Muscle layer of colon (tissue), 2 donors: ENCODE measurements around the gene ARHGAP18.

Experiments used
- H3K27ac ChIP-seq: one replicate; pipeline ENCODE4 v1.7.0; 2013; ENCODE audit warnings: low read depth, mild to moderate bottlenecking, low read length, moderate library complexity
- H3K27me3 ChIP-seq, 2 donors: one replicate each; pipeline ENCODE4 v1.7.0; 2013; ENCODE audit warnings: low read length in 2 of 2, mild to moderate bottlenecking in 2 of 2; ENCODE audit not compliant: insufficient read depth in 2 of 2, control insufficient read depth in 1 of 2
- H3K36me3 ChIP-seq: one replicate; pipeline ENCODE4 v1.7.0; 2013; ENCODE audit warnings: mild to moderate bottlenecking, low read length; ENCODE audit not compliant: insufficient read depth
- H3K4me1 ChIP-seq: one replicate; pipeline ENCODE4 v1.7.0; 2013; ENCODE audit warnings: mild to moderate bottlenecking, low read length; ENCODE audit not compliant: insufficient read depth
- H3K4me3 ChIP-seq, 2 donors: one replicate each; pipeline ENCODE4 v1.7.0; 2013; ENCODE audit warnings: low read length in 2 of 2, low read depth in 1 of 2, mild to moderate bottlenecking in 1 of 2, moderate library complexity in 1 of 2
- H3K9ac ChIP-seq: one replicate; pipeline ENCODE4 v1.7.0; 2013; ENCODE audit warnings: low read length
- H3K9me3 ChIP-seq: one replicate; pipeline ENCODE4 v1.7.0; 2013; ENCODE audit warnings: mild to moderate bottlenecking, low read length
- donor health status: abdominal sarcoma.
- donor health status: Adenocarcinoma of cecum.

ARHGAP18 gene

DNA sequence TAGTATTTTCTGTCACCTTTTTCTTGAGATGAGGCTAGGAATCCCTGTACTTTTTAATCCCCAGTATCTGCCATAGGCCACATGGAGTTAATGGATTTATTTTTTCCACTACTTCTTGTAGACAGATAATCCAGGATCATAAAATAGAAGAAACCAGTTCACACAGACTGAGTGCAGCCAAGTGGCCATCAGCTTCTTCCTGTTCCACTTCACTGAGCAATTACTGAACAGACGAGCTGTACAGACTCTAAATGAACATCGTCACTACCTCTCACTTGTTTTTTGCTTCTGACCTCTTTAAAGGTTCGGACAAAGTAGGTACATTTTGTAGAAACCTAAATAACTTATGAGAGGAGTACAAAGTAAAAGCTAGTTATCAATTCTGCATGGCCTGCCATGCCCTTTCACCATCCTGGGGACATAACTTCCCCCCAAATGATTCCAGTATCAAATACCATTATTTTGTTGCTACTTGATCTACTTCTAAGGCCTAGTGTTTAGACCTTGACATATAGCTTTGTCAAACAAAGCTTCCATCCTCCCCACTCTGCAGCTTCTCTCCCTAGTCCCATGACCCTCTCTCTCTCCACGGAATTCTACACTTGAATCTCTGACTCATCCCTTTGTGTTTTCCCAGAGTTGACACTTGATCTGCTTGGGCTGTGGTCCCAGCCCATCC, 34.4 kb upstream of the ARHGAP18 start:
- Histone ChIP-seq H3K27me3 (no peaks in the 10 kb centered on the region), H3K4me3 (no peak overlapping the region), H3K36me3 (no peaks in the 10 kb centered on the region), H3K9me3 (no peaks in the 10 kb centered on the region), H3K4me1 (peaks cover 16% of the 10 kb centered on the region), H3K27ac (peak overlapping the region; percentile 30), H3K9ac (no peak overlapping the region)

DNA sequence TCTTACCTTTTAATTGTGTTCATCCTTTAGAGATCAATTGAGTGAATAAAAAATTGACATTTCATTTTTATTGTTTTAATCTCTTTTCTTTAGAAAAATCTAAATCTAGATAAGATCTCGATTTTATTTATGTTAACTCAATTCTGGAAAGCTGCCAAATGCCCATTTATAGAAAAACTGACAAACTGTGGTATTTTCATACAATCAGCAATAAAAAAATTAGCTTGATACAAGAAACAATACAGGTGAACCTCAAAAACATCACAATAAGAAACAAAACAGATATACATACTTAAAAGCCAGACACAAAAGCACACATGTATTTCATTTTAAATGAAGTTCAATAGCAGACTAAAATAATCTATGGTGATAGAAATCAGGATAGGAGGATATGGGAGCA, 30.0 kb upstream of the ARHGAP18 start:
- H3K27me3 ChIP-seq: no peaks in the 10 kb centered on the region
- peaks cover 9% of the 10 kb centered on the region for H3K4me1 ChIP-seq
- no peak overlapping the region for H3K27ac ChIP-seq
- H3K4me3 ChIP-seq: no peak overlapping the region
- no peaks in the 10 kb centered on the region for H3K9me3 ChIP-seq
- H3K9ac ChIP-seq: no peak overlapping the region
- no peaks in the 10 kb centered on the region for H3K36me3 ChIP-seq

DNA sequence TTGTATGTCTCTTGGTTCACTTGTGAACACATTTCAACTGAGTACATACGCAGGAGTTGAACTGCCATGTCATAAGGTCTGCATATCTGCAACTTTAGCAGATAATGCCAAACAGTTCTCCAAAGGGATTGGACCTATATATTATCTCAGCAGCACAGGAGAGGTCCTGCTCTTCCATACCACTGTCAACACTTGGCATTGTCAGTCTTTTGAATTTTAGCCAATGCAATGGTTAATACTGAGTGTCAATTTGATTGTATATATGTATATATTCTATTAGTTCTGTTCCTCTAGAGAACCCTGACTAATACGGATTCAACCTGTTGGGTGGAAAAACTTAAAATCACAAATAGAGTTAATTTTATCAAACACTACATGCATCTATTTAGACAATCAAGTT, 26.1 kb upstream of the ARHGAP18 start:
- H3K9me3 ChIP-seq: no peaks in the 10 kb centered on the region
- no peak overlapping the region for H3K9ac ChIP-seq
- H3K36me3 ChIP-seq: no peaks in the 10 kb centered on the region
- H3K27me3 ChIP-seq: no peaks in the 10 kb centered on the region
- no peaks in the 10 kb centered on the region for H3K4me1 ChIP-seq
- H3K4me3 ChIP-seq: no peak overlapping the region
- no peak overlapping the region for H3K27ac ChIP-seq

DNA sequence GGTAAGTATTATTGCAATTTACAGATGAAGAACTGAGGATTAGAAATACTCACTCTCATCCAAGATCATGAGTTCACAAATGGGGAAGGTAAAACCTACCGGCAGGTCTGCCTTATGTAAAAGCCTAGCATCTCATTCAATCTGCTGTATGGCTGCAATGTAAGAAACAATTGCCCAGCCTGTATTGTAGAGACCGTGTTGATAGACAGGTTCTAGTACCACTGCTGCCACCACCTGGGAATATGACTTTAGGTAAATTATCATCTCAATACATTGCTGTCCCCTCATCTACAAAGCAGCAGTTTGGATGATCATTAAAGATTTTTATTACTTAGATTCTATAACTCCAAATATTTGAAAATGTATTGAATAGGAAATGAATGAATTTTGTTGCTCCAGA, 23.3 kb upstream of the ARHGAP18 start:
- Histone ChIP-seq H3K36me3 (no peaks in the 10 kb centered on the region), H3K4me1 (no peaks in the 10 kb centered on the region), H3K9me3 (no peaks in the 10 kb centered on the region), H3K27me3 (no peaks in the 10 kb centered on the region), H3K9ac (no peak overlapping the region), H3K4me3 (no peak overlapping the region), H3K27ac (no peak overlapping the region)

DNA sequence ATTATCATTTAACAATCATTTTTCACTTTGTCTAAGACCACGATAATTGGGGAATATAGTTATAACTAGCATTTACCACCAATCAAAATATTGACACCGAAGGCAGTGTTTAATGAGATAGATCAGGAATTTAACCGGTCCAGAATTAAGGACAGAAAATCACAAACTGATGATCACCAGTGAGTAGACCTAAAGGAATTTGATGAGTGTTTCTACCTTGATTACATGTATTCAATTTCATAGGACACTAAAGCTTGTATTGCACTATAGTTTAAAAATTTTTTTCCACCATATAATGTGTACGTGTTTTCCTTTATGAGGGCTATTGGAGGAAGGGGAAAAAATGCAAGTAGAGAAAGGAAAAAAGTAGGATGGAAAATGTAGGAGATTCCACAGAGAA, 22.6 kb upstream of the ARHGAP18 start:
- H3K9ac ChIP-seq: no peak overlapping the region
- H3K4me1 ChIP-seq: no peaks in the 10 kb centered on the region
- H3K27ac ChIP-seq: no peak overlapping the region
- H3K27me3 ChIP-seq: no peaks in the 10 kb centered on the region
- H3K36me3 ChIP-seq: no peaks in the 10 kb centered on the region
- no peak overlapping the region for H3K4me3 ChIP-seq
- H3K9me3 ChIP-seq: no peaks in the 10 kb centered on the region

DNA sequence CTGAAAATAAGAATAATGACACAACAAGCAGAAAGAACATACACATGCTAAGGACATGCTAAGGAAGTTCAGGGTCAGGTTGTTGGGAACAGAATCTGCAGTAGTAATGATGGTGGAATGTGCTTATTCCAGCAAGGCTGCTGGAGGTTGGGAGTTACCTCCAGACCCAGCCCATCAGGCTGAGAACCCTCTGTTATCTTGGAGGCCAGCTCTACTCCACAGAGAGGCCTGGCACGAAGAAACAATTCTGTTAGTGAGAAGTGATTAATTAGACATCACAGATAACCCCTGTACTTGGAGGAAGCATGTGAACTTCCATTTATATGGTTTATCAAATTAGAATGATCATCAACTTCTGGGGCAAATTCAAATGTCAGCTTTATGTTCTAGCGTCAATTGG, 22.1 kb upstream of the ARHGAP18 start:
- no peak overlapping the region for H3K4me3 ChIP-seq
- H3K9ac ChIP-seq: no peak overlapping the region
- H3K27ac ChIP-seq: no peak overlapping the region
- no peaks in the 10 kb centered on the region for H3K36me3 ChIP-seq
- no peaks in the 10 kb centered on the region for H3K27me3 ChIP-seq
- no peaks in the 10 kb centered on the region for H3K9me3 ChIP-seq
- H3K4me1 ChIP-seq: no peaks in the 10 kb centered on the region

DNA sequence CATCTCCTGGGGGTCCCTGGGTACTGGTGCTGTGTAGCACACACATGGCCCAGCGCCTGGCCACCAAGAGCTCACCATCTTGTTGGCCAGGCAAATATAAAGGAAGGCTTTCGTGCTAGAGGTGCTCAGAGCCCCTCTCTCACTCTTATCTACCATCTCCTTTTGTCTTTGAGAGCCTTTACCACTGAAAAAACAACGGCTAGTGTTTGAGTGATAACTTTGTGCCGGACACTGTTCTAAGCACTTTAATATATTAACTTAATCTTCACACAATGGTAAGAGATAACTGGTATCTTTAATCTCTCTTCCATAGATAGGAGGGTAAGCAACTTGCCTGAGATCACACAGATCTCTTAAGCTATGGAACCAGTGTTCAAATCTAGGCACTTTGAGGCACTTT, 21.5 kb upstream of the ARHGAP18 start:
- no peaks in the 10 kb centered on the region for H3K9me3 ChIP-seq
- no peak overlapping the region for H3K27ac ChIP-seq
- no peaks in the 10 kb centered on the region for H3K36me3 ChIP-seq
- H3K4me3 ChIP-seq: no peak overlapping the region
- H3K4me1 ChIP-seq: no peaks in the 10 kb centered on the region
- no peak overlapping the region for H3K9ac ChIP-seq
- no peaks in the 10 kb centered on the region for H3K27me3 ChIP-seq

DNA sequence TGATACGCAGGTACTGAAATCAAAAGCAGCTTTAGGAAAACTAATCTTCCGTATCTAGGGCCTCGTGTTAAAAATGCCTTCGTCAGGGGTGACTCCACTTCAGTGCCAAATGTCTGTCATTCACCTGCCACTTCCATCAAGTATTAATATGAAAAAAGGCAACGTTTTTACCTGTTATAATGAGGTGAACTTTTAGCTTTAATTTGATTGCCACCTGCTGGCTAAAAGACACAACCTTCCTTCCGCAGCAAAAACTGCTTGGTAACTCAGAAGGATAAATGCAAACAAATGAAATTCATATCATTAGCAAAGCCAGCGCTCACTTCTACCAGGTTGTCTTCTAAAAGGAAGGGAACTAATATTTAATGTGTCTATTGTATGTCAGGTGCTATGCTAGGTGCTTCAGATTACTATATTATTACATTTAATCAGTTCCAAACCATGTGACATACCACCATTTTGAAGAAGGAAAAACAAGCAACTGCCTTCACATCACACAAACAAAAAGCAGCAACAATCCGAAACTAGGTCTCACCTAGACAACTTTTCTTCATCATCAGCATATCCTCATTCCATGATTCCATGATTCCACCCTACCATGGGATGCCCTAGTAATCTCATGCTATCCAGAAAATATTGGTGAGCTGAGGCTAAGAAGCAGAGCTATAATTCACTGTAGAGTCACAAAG, 20.6 kb upstream of the ARHGAP18 start:
- Histone ChIP-seq H3K9me3 (no peaks in the 10 kb centered on the region), H3K9ac (no peak overlapping the region), H3K4me3 (no peak overlapping the region)

DNA sequence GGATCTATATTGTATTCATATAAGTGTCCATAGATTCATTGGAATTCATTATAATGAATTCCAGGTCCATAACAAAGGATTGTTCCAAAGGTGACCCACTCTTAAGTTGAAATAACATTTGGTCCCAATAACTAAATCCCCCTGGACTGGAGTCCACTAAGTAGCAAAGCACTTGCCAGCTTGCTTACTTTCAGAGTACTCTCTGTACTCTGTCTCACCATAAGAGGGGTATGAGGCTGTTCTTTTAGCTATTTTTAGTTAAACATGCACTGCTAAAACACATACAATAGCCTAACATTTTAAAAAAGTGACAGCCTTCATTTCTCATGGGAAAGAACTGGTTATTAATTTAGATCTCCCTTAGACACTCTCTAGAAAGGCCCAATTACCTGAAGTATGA, 16.7 kb upstream of the ARHGAP18 start:
- Histone ChIP-seq H3K27ac (no peak overlapping the region), H3K4me3 (no peak overlapping the region), H3K9ac (no peak overlapping the region), H3K36me3 (no peaks in the 10 kb centered on the region), H3K9me3 (no peaks in the 10 kb centered on the region), H3K27me3 (no peaks in the 10 kb centered on the region), H3K4me1 (no peaks in the 10 kb centered on the region)

More for the DNA sequence above, 20.6 kb upstream of the ARHGAP18 start:
- Histone ChIP-seq H3K27me3 (no peaks in the 10 kb centered on the region), H3K36me3 (no peaks in the 10 kb centered on the region), H3K27ac (no peak overlapping the region), H3K4me1 (no peaks in the 10 kb centered on the region)

DNA sequence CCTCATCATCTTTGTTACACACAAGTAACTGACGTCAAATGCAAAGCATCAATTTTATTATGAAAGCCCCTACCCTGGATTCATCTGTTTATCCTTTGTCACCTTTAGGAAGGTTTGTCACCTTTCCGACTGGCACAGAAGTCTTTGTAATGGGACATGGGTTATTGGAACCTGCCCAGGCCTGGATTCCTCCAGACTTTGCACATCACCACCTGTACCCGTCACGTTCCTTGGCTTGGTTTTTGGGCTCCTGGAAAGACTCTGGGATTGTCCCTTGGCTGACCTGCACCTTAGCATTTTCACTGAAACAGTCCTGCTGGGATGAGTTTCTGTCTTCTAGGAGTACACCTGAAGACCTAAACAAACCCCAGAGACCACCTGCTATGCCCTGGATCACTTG, 15.4 kb upstream of the ARHGAP18 start:
- no peaks in the 10 kb centered on the region for H3K36me3 ChIP-seq
- no peak overlapping the region for H3K9ac ChIP-seq
- no peaks in the 10 kb centered on the region for H3K9me3 ChIP-seq
- H3K27ac ChIP-seq: no peak overlapping the region
- no peaks in the 10 kb centered on the region for H3K4me1 ChIP-seq
- H3K4me3 ChIP-seq: no peak overlapping the region
- H3K27me3 ChIP-seq: no peaks in the 10 kb centered on the region

DNA sequence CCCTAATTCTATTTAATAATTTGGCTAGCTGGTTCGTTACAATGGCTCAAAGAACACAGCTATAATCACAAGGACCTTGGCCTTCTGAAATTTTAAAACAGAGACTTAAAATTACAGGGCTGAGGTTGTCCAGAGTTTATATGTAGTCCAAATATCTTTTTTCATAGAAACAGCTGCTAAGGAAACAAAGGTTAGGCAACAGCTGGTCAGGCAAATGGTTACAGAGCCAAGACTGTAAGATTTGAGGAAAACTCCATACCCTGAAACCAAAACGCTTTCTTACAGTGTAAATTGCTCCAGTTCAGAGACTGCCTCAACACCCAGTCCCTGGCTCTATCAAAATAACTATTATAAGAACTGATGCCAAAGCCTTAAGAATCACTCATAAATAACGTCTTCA, 9.7 kb upstream of the ARHGAP18 start:
- Histone ChIP-seq H3K27ac (no peak overlapping the region), H3K9me3 (no peaks in the 10 kb centered on the region)

DNA sequence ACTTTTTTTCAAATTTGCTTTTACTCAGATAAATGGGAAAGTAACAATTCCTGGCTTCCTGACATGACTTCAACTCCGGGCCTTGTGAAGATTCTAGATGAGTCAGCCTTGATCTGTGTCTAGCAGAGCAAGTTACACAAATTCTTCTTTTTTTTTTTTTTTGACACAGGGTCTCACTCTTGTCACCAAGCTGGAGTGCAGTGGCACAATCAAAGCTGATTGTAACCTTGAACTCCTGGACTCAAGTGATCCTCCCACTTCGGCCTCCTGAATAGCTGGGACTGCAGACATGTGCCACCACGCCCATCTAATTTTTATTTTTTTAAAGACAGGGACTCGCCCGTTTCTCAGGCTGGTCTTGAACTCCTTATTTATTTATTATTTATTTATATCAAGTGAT, 7.3 kb upstream of the ARHGAP18 start:
- Histone ChIP-seq H3K9me3 (no peaks in the 10 kb centered on the region), H3K36me3 (no peaks in the 10 kb centered on the region), H3K27me3 (no peaks in the 10 kb centered on the region), H3K4me3 (no peak overlapping the region), H3K9ac (no peak overlapping the region), H3K4me1 (no peaks in the 10 kb centered on the region), H3K27ac (no peak overlapping the region)

More for the DNA sequence above, 9.7 kb upstream of the ARHGAP18 start:
- no peaks in the 10 kb centered on the region for H3K27me3 ChIP-seq
- no peak overlapping the region for H3K9ac ChIP-seq
- no peaks in the 10 kb centered on the region for H3K4me1 ChIP-seq
- no peak overlapping the region for H3K4me3 ChIP-seq
- H3K36me3 ChIP-seq: no peaks in the 10 kb centered on the region
